ENCODE data around the gene EXOG. TPM values are rescaled to one million over a fixed set of nuclear protein-coding genes. Genes with fewer than 3 reads are reported as not detected.

EXOG gene
- total RNA-seq, 2 donors from 2014 or later, result 10.5 to 13.5 TPM

GRCh38 chr3:38543586-38543985, 47.4 kb downstream of the EXOG start:
- H3K27ac ChIP-seq, result no peak overlapping the region
- H3K4me3 ChIP-seq, result no peak overlapping the region
- H3K36me3 ChIP-seq (replicated peaks in 1 of 2; ENCODE audit: insufficient read depth in 1 of 2, low read depth in 2 of 2), result no peaks in the 10 kb centered on the region
- DNase-seq, result no peak
- intact Hi-C loops (cut with DNase I), result no loop called here
- H3K27me3 ChIP-seq, result no peaks in the 10 kb centered on the region
- no peaks in the 10 kb centered on the region for H3K4me1 ChIP-seq
- TF ChIP-seq POLR2A (IDR thresholded peaks at IDR 0.05) (no peak), CTCF (IDR thresholded peaks at IDR 0.05) (no peak)
- no peak for ATAC-seq
- WGBS, 2 donors, result 48 to 68% methylated on average over 4 to 6 of the region's 7 CpGs
- H3K9me3 ChIP-seq, result no peaks in the 10 kb centered on the region

- no peak overlapping the region for H3K27ac ChIP-seq
- ATAC-seq (no peak), DNase-seq (no peak)
- no peak for TF ChIP-seq CTCF (IDR thresholded peaks at IDR 0.05)
- TF ChIP-seq POLR2A (IDR thresholded peaks at IDR 0.05), result no peak
- intact Hi-C loops (cut with DNase I), result no loop called here
- no peaks in the 10 kb centered on the region for H3K36me3 ChIP-seq (replicated peaks in 1 of 2; ENCODE audit: insufficient read depth in 1 of 2, low read depth in 2 of 2)
- 87 to 90% methylated on average over 2 to 3 of the region's 3 CpGs for WGBS, 2 donors
- H3K27me3 ChIP-seq, result no peaks in the 10 kb centered on the region
- H3K4me3 ChIP-seq, result no peak overlapping the region
- H3K4me1 ChIP-seq, result no peaks in the 10 kb centered on the region
- no peaks in the 10 kb centered on the region for H3K9me3 ChIP-seq
Measured at GRCh38 chr3:38544926-38545325, 48.8 kb downstream of the EXOG start.

- H3K4me1 ChIP-seq, result no peaks in the 10 kb centered on the region
- H3K4me3 ChIP-seq, result no peak overlapping the region
- no peaks in the 10 kb centered on the region for H3K27me3 ChIP-seq
- ATAC-seq, result no peak
- TF ChIP-seq POLR2A (IDR thresholded peaks at IDR 0.05) (no peak), CTCF (IDR thresholded peaks at IDR 0.05) (no peak)
- WGBS, 2 donors, result 71 to 86% methylated on average over 1 of the region's 1 CpG
- DNase-seq, result no peak
- intact Hi-C loops (cut with DNase I), result no loop called here
- no peak overlapping the region for H3K27ac ChIP-seq
- H3K9me3 ChIP-seq, result no peaks in the 10 kb centered on the region
- H3K36me3 ChIP-seq (replicated peaks in 1 of 2; ENCODE audit: insufficient read depth in 1 of 2, low read depth in 2 of 2), result no peaks in the 10 kb centered on the region
Measured at GRCh38 chr3:38545550-38545949, 49.4 kb downstream of the EXOG start.

GRCh38 chr3:38545983-38546382, 49.8 kb downstream of the EXOG start:
- Histone ChIP-seq H3K36me3 (replicated peaks in 1 of 2; ENCODE audit: insufficient read depth in 1 of 2, low read depth in 2 of 2) (no peaks in the 10 kb centered on the region), H3K27ac (no peak overlapping the region), H3K4me3 (no peak overlapping the region), H3K4me1 (no peaks in the 10 kb centered on the region), H3K27me3 (no peaks in the 10 kb centered on the region), H3K9me3 (no peaks in the 10 kb centered on the region)
- WGBS, 2 donors, result 76% methylated on average over 4 of the region's 4 CpGs
- intact Hi-C loops (cut with DNase I), result no loop called here
- TF ChIP-seq POLR2A (IDR thresholded peaks at IDR 0.05) (no peak), CTCF (IDR thresholded peaks at IDR 0.05) (no peak)
- DNase-seq (no peak), ATAC-seq (no peak)

- ATAC-seq (no peak), DNase-seq (no peak)
- no peaks in the 10 kb centered on the region for H3K36me3 ChIP-seq (replicated peaks in 1 of 2; ENCODE audit: insufficient read depth in 1 of 2, low read depth in 2 of 2)
- H3K9me3 ChIP-seq, result no peaks in the 10 kb centered on the region
- intact Hi-C loops (cut with DNase I), result no loop called here
- no peaks in the 10 kb centered on the region for H3K4me1 ChIP-seq
- no peak overlapping the region for H3K4me3 ChIP-seq
- no peak for TF ChIP-seq CTCF (IDR thresholded peaks at IDR 0.05)
- TF ChIP-seq POLR2A (IDR thresholded peaks at IDR 0.05), result no peak
- H3K27ac ChIP-seq, result no peak overlapping the region
- H3K27me3 ChIP-seq, result no peaks in the 10 kb centered on the region
- WGBS, 2 donors, result 57 to 61% methylated on average over 13 to 16 of the region's 17 CpGs
Measured at GRCh38 chr3:38548154-38548931, 52.2 kb downstream of the EXOG start.
